Aorta (tissue), 5 donors: ENCODE measurements around the gene CAPN8. TPM values are rescaled to one million over a fixed set of nuclear protein-coding genes. Genes with fewer than 3 reads are reported as not detected.

Source experiments
- ATAC-seq: fragments of 200-7000 bp; cut with Tn5 transposase; one replicate; pipeline ENCODE4 v1.9.1; 2022; ENCODE audit warnings: moderate library complexity; ENCODE audit not compliant: low FRiP score
- DNase-seq, 2 donors: peaks; one replicate each; pipeline ENCODE4 v3.0.0-alpha.2; 2020
- H3K27ac ChIP-seq, 2 donors: one replicate each; pipeline ENCODE4 v1.5.1; 2013; ENCODE audit warnings: low read length in 2 of 2, mild to moderate bottlenecking in 2 of 2, moderate library complexity in 2 of 2, control low read depth in 1 of 2, inconsistent platforms in 1 of 2, low read depth in 1 of 2
- H3K27me3 ChIP-seq, 2 donors: one replicate each; pipeline ENCODE4 v1.6.1; 2013; ENCODE audit warnings: control low read depth in 1 of 2, low read length in 1 of 2, mild to moderate bottlenecking in 1 of 2, moderate library complexity in 1 of 2; ENCODE audit not compliant: insufficient read depth in 2 of 2, control insufficient read depth in 1 of 2
- H3K36me3 ChIP-seq, 2 donors: one replicate each; pipeline ENCODE4 v1.6.1; 2013; ENCODE audit warnings: control low read depth in 1 of 2, low read length in 1 of 2, mild to moderate bottlenecking in 1 of 2; ENCODE audit not compliant: insufficient read depth in 2 of 2, control insufficient read depth in 1 of 2
- H3K4me1 ChIP-seq, 2 donors: one replicate each; pipeline ENCODE4 v1.6.1; 2013; ENCODE audit warnings: low read length in 2 of 2, control low read depth in 1 of 2, mild to moderate bottlenecking in 1 of 2, moderate library complexity in 1 of 2; ENCODE audit not compliant: insufficient read depth in 2 of 2, control insufficient read depth in 1 of 2
- H3K4me3 ChIP-seq, 2 donors: one replicate each; pipeline ENCODE4 v1.5.1; 2013; ENCODE audit warnings: low read length in 2 of 2, control low read depth in 1 of 2, mild to moderate bottlenecking in 1 of 2
- H3K9me3 ChIP-seq: one replicate; pipeline ENCODE4 v1.6.1; 2013; ENCODE audit warnings: mild to moderate bottlenecking, low read length; ENCODE audit not compliant: control insufficient read depth
- WGBS, 2 donors: extraction: QIAGEN DNeasy Blood & Tissue Kit; methylation state at CpG; one replicate each; pipeline ENCODE4 v1.1.7; 2013; 5-methylcytosine and 5-hydroxymethylcytosine counted together
- intact Hi-C, 2 donors: fragments of 100-400 bp; cut with DNase I; formaldehyde crosslinking; loops; one replicate each; pipeline versions ENCODE4 v1.14.2 to v1.15.0; 2022
- polyA plus RNA-seq, 2 donors: library from polyadenylated mRNA; stranded (reverse); fragments of 200-250 nt; gene quantifications; one replicate each; pipeline ENCODE4 v1.2.3, GENCODE V29; 2013
- total RNA-seq, 2 donors: library from RNA; stranded (reverse); fragmentation: NEBNext Ultra II Directional; extraction: Animal tissue kit (Norgen Biotek cat#: 25700); gene quantifications; one replicate each; pipeline ENCODE4 v1.2.1, GENCODE V29; 2021
- donor health status: healthy with polysubstance abuse.
- donor health status: Bipolar disorder and iron deficiency.
- donor health status: DM: no; HTN: no; CAD: no.
- donor health status: DM: no; HTN: no; CAD: no.
- donor health status: DM: yes; HTN: yes; CAD: no.

Gene CAPN8
- total and polyA plus RNA-seq, 4 donors, result 0.33 to 2.9 (median 0.45) TPM; not detected in 1

- H3K4me3 ChIP-seq, result no peak overlapping the region
- no peak overlapping the region for H3K27ac ChIP-seq
- H3K27me3 ChIP-seq, result no peaks in the 10 kb centered on the region
- DNase-seq, result no peak
- intact Hi-C loops, result no loop called here
- H3K36me3 ChIP-seq, result no peaks in the 10 kb centered on the region
- 64 to 68% methylated on average over 12 of the region's 12 CpGs for WGBS, 2 donors
- H3K9me3 ChIP-seq, result no peaks in the 10 kb centered on the region
- peak; percentile 34 for ATAC-seq
- no peaks in the 10 kb centered on the region for H3K4me1 ChIP-seq
Measured at GRCh38 chr1:223652436-223652941, 13.0 kb downstream of the CAPN8 start.

- 81 to 83% methylated on average over 8 of the region's 8 CpGs for WGBS, 2 donors
- no peaks in the 10 kb centered on the region for H3K27me3 ChIP-seq
- DNase-seq (no peak), ATAC-seq (no peak)
- H3K27ac ChIP-seq, result no peak overlapping the region
- no peaks in the 10 kb centered on the region for H3K9me3 ChIP-seq
- H3K4me3 ChIP-seq, result no peak overlapping the region
- H3K4me1 ChIP-seq, result no peaks in the 10 kb centered on the region
- intact Hi-C loops, result no loop called here
- no peaks in the 10 kb centered on the region for H3K36me3 ChIP-seq
Measured at GRCh38 chr1:223651291-223651991, 14.1 kb downstream of the CAPN8 start.

- Histone ChIP-seq H3K27me3 (no peaks in the 10 kb centered on the region), H3K36me3 (no peaks in the 10 kb centered on the region), H3K4me3 (no peak overlapping the region), H3K9me3 (no peaks in the 10 kb centered on the region), H3K4me1 (no peaks in the 10 kb centered on the region), H3K27ac (no peak overlapping the region)
- no peak for ATAC-seq
- intact Hi-C loops, result no loop called here
- DNase-seq, result no peak
- WGBS, 2 donors, result 50 to 55% methylated on average over 2 of the region's 2 CpGs
Measured at GRCh38 chr1:223650465-223650864, 15.0 kb downstream of the CAPN8 start.

GRCh38 chr1:223649222-223649621, 16.3 kb downstream of the CAPN8 start:
- H3K4me1 ChIP-seq, result no peaks in the 10 kb centered on the region
- no peak overlapping the region for H3K27ac ChIP-seq
- H3K36me3 ChIP-seq, result no peaks in the 10 kb centered on the region
- DNase-seq (no peak), ATAC-seq (no peak)
- no peaks in the 10 kb centered on the region for H3K9me3 ChIP-seq
- H3K4me3 ChIP-seq, result no peak overlapping the region
- intact Hi-C loops, result no loop called here
- 0 to 3% methylated on average over 1 of the region's 1 CpG for whole genome bisulfite sequencing, 2 donors
- H3K27me3 ChIP-seq, result no peaks in the 10 kb centered on the region

- 73 to 76% methylated on average over 1 of the region's 1 CpG for WGBS, 2 donors
- Histone ChIP-seq H3K36me3 (no peaks in the 10 kb centered on the region), H3K27ac (no peak overlapping the region), H3K4me1 (no peaks in the 10 kb centered on the region), H3K9me3 (no peaks in the 10 kb centered on the region), H3K27me3 (no peaks in the 10 kb centered on the region), H3K4me3 (no peak overlapping the region)
- ATAC-seq (no peak), DNase-seq (no peak)
- intact Hi-C loops, result no loop called here
Measured at GRCh38 chr1:223647249-223647648, 18.3 kb downstream of the CAPN8 start.

- WGBS, 2 donors, result 62 to 66% methylated on average over 3 of the region's 3 CpGs
- ATAC-seq, result no peak
- Histone ChIP-seq H3K4me1 (no peaks in the 10 kb centered on the region), H3K4me3 (no peak overlapping the region), H3K27me3 (no peaks in the 10 kb centered on the region), H3K27ac (no peak overlapping the region), H3K9me3 (no peaks in the 10 kb centered on the region), H3K36me3 (no peaks in the 10 kb centered on the region)
- DNase-seq, result no peak
- intact Hi-C loops, result no loop called here
Measured at GRCh38 chr1:223645903-223646302, 19.6 kb downstream of the CAPN8 start.

- Histone ChIP-seq H3K36me3 (no peaks in the 10 kb centered on the region), H3K4me1 (no peaks in the 10 kb centered on the region), H3K27me3 (no peaks in the 10 kb centered on the region), H3K27ac (no peak overlapping the region), H3K9me3 (peaks cover 4% of the 10 kb centered on the region), H3K4me3 (no peak overlapping the region)
- intact Hi-C loops, result no loop called here
- DNase-seq (no peak), ATAC-seq (no peak)
- 39 to 40% methylated on average over 7 of the region's 7 CpGs for WGBS, 2 donors
Measured at GRCh38 chr1:223642237-223642636, 23.3 kb downstream of the CAPN8 start.

- H3K27ac ChIP-seq, result no peak overlapping the region
- WGBS, 2 donors, result 71 to 75% methylated on average over 7 of the region's 7 CpGs
- no peak overlapping the region for H3K4me3 ChIP-seq
- H3K27me3 ChIP-seq, result no peaks in the 10 kb centered on the region
- DNase-seq, result no peak
- no peaks in the 10 kb centered on the region for H3K36me3 ChIP-seq
- no peak for ATAC-seq
- no peaks in the 10 kb centered on the region for H3K4me1 ChIP-seq
- intact Hi-C loops, result no loop called here
- peaks cover 4% of the 10 kb centered on the region for H3K9me3 ChIP-seq
Measured at GRCh38 chr1:223641523-223642039, 23.9 kb downstream of the CAPN8 start.

- WGBS, 2 donors, result 82 to 92% methylated on average over 2 of the region's 2 CpGs
- Histone ChIP-seq H3K27ac (no peak overlapping the region), H3K27me3 (no peaks in the 10 kb centered on the region), H3K9me3 (peaks cover 4% of the 10 kb centered on the region), H3K4me1 (no peaks in the 10 kb centered on the region), H3K4me3 (no peak overlapping the region), H3K36me3 (no peaks in the 10 kb centered on the region)
- DNase-seq, result no peak
- no peak for ATAC-seq
- intact Hi-C loops, result no loop called here
Measured at GRCh38 chr1:223639331-223639749, 26.2 kb downstream of the CAPN8 start.
